IMR-90 (cell line): ENCODE data around the gene ZDHHC11B. TPM values are rescaled to one million over a fixed set of nuclear protein-coding genes. Genes with fewer than 3 reads are reported as not detected.
"Not testable (repeated sequence)": the region's sequence is repeated elsewhere in the genome, so short reads cannot be mapped to it uniquely, and the experiment has no call there.

Experiments used
- ATAC-seq: fragments of 200-7000 bp; cut with Tn5 transposase; 2 replicates; pipeline ENCODE4 v1.9.1; 2020; ENCODE audit warnings: low read depth, mild to moderate bottlenecking, moderate library complexity
- BruUV-seq: library from RNA; stranded (reverse); fragments of 400-500 nt; replicated peaks from 2 replicates; lab custom pipeline; 2021; lab: Mats Ljungman, UMichigan
- CTCF ChIA-PET: fragments of 300-600 bp; formaldehyde crosslinking; extraction: SDS; loops from one replicate; lab custom pipeline; 2021; ENCODE audit warnings: antibody characterized with exemption; lab: Yijun Ruan, JAX
- POLR2A ChIA-PET: fragments of 300-600 bp; sonication (Branson Sonifier 250); formaldehyde crosslinking; loops from one replicate; lab custom pipeline; 2022; ENCODE audit warnings: antibody characterized with exemption; ENCODE audit not compliant: unreplicated experiment; lab: Charles Lee
- DNase-seq: peaks from one replicate; pipeline ENCODE4 v3.0.0; 2013
- H2AFZ ChIP-seq: replicated peaks from 2 replicates; pipeline ENCODE3; 2013; ENCODE audit warnings: low read length, mild to moderate bottlenecking; ENCODE audit not compliant: poor library complexity
- H2AK5ac ChIP-seq: 2 replicates; pipeline ENCODE4 v1.6.1; 2013; ENCODE audit warnings: low read depth, low read length, inconsistent platforms
- H2AK9ac ChIP-seq: replicated peaks from 2 replicates; pipeline ENCODE3; 2013; ENCODE audit warnings: mild to moderate bottlenecking, low read depth, low read length, moderate library complexity; ENCODE audit not compliant: poor library complexity
- H2BK120ac ChIP-seq: 2 replicates; pipeline ENCODE4 v1.6.1; 2013; ENCODE audit warnings: low read depth, low read length, inconsistent platforms
- H2BK15ac ChIP-seq: 3 replicates; pipeline ENCODE4 v1.6.1; 2013; ENCODE audit warnings: low read depth, low read length, inconsistent platforms
- H2BK20ac ChIP-seq: 2 replicates; pipeline ENCODE4 v1.6.1; 2013; ENCODE audit warnings: low read depth, mild to moderate bottlenecking, inconsistent platforms, low read length, moderate library complexity
- H2BK5ac ChIP-seq: 2 replicates; pipeline ENCODE4 v1.6.1; 2013; ENCODE audit warnings: mild to moderate bottlenecking, low read depth, low read length, inconsistent platforms; ENCODE audit not compliant: poor library complexity, severe bottlenecking
- H3K14ac ChIP-seq: replicated peaks from 2 replicates; pipeline ENCODE4 v1.6.1; 2013; ENCODE audit warnings: low read depth, low read length, inconsistent platforms
- H3K18ac ChIP-seq: 2 replicates; pipeline ENCODE4 v1.6.1; 2013; ENCODE audit warnings: low read depth, low read length, control low read depth
- H3K23ac ChIP-seq: 2 replicates; pipeline ENCODE4 v1.6.1; 2013; ENCODE audit warnings: low read depth, low read length, inconsistent platforms
- H3K27ac ChIP-seq: 2 replicates; pipeline ENCODE4 v1.5.1; 2013; ENCODE audit warnings: mild to moderate bottlenecking, control low read depth, low read length; ENCODE audit not compliant: insufficient read depth
- H3K27me3 ChIP-seq: 2 replicates; pipeline ENCODE4 v1.6.1; 2013; ENCODE audit warnings: low read length; ENCODE audit not compliant: control insufficient read depth, insufficient read depth
- H3K36me3 ChIP-seq: 2 replicates; pipeline ENCODE4 v1.6.1; 2013; ENCODE audit warnings: low read length, mixed read lengths; ENCODE audit not compliant: control insufficient read depth, insufficient read depth
- H3K4ac ChIP-seq: 2 replicates; pipeline ENCODE4 v1.6.1; 2013; ENCODE audit warnings: low read depth, low read length, inconsistent platforms
- H3K4me1 ChIP-seq: 2 replicates; pipeline ENCODE4 v1.6.1; 2013; ENCODE audit warnings: low read length, mixed read lengths; ENCODE audit not compliant: control insufficient read depth, insufficient read depth
- H3K4me2 ChIP-seq: 2 replicates; pipeline ENCODE4 v1.6.1; 2013; ENCODE audit warnings: low read depth, mild to moderate bottlenecking, control low read depth, low read length, moderate library complexity
- H3K4me3 ChIP-seq: 2 replicates; pipeline ENCODE4 v1.5.1; 2013; ENCODE audit warnings: low read depth, mild to moderate bottlenecking, control low read depth, low read length, moderate library complexity; ENCODE audit not compliant: insufficient read depth
- H3K56ac ChIP-seq: 2 replicates; pipeline ENCODE4 v1.6.1; 2013; ENCODE audit warnings: low read length, inconsistent platforms; ENCODE audit not compliant: insufficient read depth; ENCODE audit errors: extremely low read depth
- H3K79me1 ChIP-seq, 2 experiments: 2 replicates each; pipeline ENCODE4 v1.6.1; 2013; ENCODE audit warnings: low read length in 2 of 2, inconsistent platforms in 1 of 2, low read depth in 1 of 2
- H3K9ac ChIP-seq: 2 replicates; pipeline ENCODE4 v1.6.1; 2013; ENCODE audit warnings: low read depth, low read length, control low read depth
- H3K9me1 ChIP-seq: 2 replicates; pipeline ENCODE4 v1.6.1; 2013; ENCODE audit warnings: low read length, inconsistent platforms; ENCODE audit not compliant: insufficient read depth
- H3K9me3 ChIP-seq: 2 replicates; pipeline ENCODE4 v1.6.1; 2013; ENCODE audit warnings: low read length; ENCODE audit not compliant: control insufficient read depth, insufficient read depth
- H4K20me1 ChIP-seq: 2 replicates; pipeline ENCODE4 v1.6.1; 2013; ENCODE audit warnings: low read length, inconsistent platforms; ENCODE audit not compliant: insufficient read depth
- H4K5ac ChIP-seq: 2 replicates; pipeline ENCODE4 v1.6.1; 2013; ENCODE audit warnings: mild to moderate bottlenecking, low read depth, low read length, control low read depth
- H4K8ac ChIP-seq, 2 experiments: 2 replicates each; pipeline ENCODE4 v1.6.1; 2013; ENCODE audit warnings: low read depth in 2 of 2, low read length in 2 of 2, control low read depth in 1 of 2, inconsistent platforms in 1 of 2
- H4K91ac ChIP-seq: 2 replicates; pipeline ENCODE4 v1.6.1; 2013; ENCODE audit warnings: low read depth, low read length, inconsistent platforms; ENCODE audit not compliant: insufficient read depth
- MAZ ChIP-seq: IDR thresholded peaks from 2 replicates; pipeline ENCODE4 v1.6.1; 2012; ENCODE audit warnings: low read depth, mild to moderate bottlenecking, low read length, improper control_type of control experiment, moderate library complexity, borderline replicate concordance
- WGBS, 2 experiments: methylation state at CpG; one replicate each; pipeline versions ENCODE4 v1.1.5 to v1.1.7; 2013; ENCODE audit warnings: missing lambda C conversion rate in 2 of 2; ENCODE audit not compliant: insufficient read length in 1 of 2; ENCODE audit errors: extremely low coverage in 2 of 2; 5-methylcytosine and 5-hydroxymethylcytosine counted together
- dilution Hi-C: fragments of 300-500 bp; cut with HindIII; formaldehyde crosslinking; loops from one replicate; pipeline ENCODE4 v1.14.3; 2018; ENCODE audit warnings: low sequenced_read_pairs; ENCODE audit not compliant: unreplicated experiment
- in situ Hi-C: fragments of 300-500 bp; cut with MboI; formaldehyde crosslinking; loops from 3 replicates; pipeline ENCODE4 v1.14.3; 2019; ENCODE audit warnings: low sequenced_read_pairs, inconsistent platforms, mixed read lengths
- intact Hi-C: fragments of 100-400 bp; cut with micrococcal nuclease; formaldehyde crosslinking; loops from 2 replicates; pipeline ENCODE4 v1.10.0; 2022
- polyA plus RNA-seq, 3 experiments: library from polyadenylated mRNA; depleted of rRNA; stranded (reverse); fragments of >200 nt; gene quantifications; 2 replicates each; pipeline ENCODE4 v1.2.3, GENCODE V29; 2012; ENCODE audit warnings: low replicate concordance in 1 of 3
- total RNA-seq: library from RNA; depleted of rRNA; stranded (reverse); fragments of >200 nt; gene quantifications from 2 replicates; pipeline ENCODE4 v1.2.3, GENCODE V29; 2012

ZDHHC11B gene
- total and polyA plus RNA-seq, 2 of the 4 experiments (the other 2 are of a cell fraction) = 0.12 TPM; not detected in 1

DNA sequence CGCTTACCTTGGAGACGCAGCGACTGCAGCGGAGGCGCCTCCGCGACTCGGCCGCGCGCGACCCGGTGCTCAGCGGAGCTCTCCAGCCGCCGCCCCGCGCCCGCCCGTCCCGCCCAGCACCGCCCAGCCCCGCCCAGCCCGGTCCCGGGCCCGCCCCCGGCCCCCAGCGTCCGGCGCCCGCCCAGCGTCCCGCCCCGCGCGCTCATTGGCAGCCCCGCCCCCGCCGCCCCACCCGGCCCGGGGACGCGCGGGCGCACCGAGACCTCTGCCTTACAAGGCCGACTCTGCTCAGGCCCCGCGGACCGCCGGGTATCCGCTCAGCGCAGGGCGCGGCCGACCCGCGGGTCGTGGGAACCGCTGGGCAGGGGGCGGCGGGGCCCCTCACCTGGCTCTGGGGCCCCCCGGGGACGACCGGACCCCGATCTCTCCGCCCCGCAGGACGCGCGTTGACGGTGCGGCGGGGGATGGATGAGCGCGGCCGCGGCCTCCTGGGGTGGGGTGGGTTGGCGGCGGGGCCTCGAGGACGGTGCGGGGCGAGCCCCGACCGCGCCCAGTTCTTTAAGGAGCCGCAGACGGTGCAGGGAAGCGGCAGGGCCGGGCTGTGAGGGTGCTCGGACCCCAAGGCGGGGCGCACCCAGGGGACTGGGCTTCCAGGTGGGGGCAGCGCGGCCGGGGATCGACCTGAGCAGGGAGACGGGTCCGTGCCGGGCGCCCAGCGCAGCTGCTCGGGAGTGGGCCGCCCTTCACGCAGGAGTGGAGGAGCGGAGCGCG, 91.1 kb downstream of the ZDHHC11B start, which contains the start of gene TPPP:
TPPP (minus strand) TSS at position 82 of the 771 bp plus-strand sequence. CDS start 15,292 bp downstream, outside the sequence.
- peak within 1 kb of the TSS; percentile 31 for H3K4me3 ChIP-seq

DNA sequence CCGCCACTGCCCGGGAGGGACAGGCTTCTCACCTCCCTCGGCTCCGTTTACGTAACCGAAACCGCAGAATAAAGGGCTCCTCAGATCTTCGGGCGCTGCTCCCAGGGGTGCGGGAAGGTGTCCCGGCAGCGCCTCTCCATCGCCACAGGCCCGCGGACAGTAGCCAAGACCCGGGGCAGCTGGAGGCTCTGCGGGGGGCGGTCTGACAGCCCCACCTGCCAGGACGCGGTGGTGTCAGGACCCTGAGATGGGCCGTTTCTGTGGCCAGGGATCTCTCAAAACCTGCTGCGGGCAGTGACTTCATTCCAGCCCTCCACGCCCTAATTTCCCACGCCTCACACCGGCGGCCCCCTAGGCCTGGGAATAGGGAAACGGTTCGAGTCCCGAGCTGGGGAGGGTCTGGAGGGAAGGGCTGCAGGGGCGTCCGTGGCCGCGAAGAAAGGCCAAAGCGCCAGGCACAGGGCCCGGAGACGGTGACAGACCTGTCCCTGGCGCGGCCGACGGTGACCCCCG, 91.9 kb downstream of the ZDHHC11B start:
- POLR2A ChIA-PET, H3K36me3 ChIP-seq, H4K91ac ChIP-seq, H3K4me1 ChIP-seq, H3K23ac ChIP-seq, H2AFZ ChIP-seq, H3K9ac ChIP-seq, H2AK9ac ChIP-seq, H2BK20ac ChIP-seq, H3K9me3 ChIP-seq, CTCF ChIA-PET, intact Hi-C loops, H2BK15ac ChIP-seq, in situ Hi-C loops, H2BK5ac ChIP-seq, H3K14ac ChIP-seq, H3K18ac ChIP-seq, H3K56ac ChIP-seq, H3K4ac ChIP-seq, H4K8ac ChIP-seq, H2AK5ac ChIP-seq, H4K20me1 ChIP-seq, H2BK120ac ChIP-seq, ATAC-seq, H3K27me3 ChIP-seq, dilution Hi-C loops, BruUV-seq, H3K79me1 ChIP-seq, H4K5ac ChIP-seq, H3K4me3 ChIP-seq, H3K27ac ChIP-seq, DNase-seq, H3K9me1 ChIP-seq: not testable (repeated sequence)
- peak overlapping the region; percentile 50; the same call in 1 of the 2 replicates for H3K4me2 ChIP-seq
- WGBS, 2 experiments = 3% methylated on average over 8 of the region's 41 CpGs; no CpG with 5 or more reads in 1 of the 2 experiments

More for the DNA sequence above, 91.1 kb downstream of the ZDHHC11B start, which contains the start of gene TPPP:
- H3K36me3 ChIP-seq, intact Hi-C loops, H2BK15ac ChIP-seq, H3K14ac ChIP-seq, H2BK20ac ChIP-seq, H4K5ac ChIP-seq, H3K4ac ChIP-seq, H3K79me1 ChIP-seq, H2AK9ac ChIP-seq, H2BK120ac ChIP-seq, in situ Hi-C loops, BruUV-seq, H4K20me1 ChIP-seq, H3K56ac ChIP-seq, H4K8ac ChIP-seq, H3K18ac ChIP-seq, H2BK5ac ChIP-seq, POLR2A ChIA-PET, H3K23ac ChIP-seq, H3K27me3 ChIP-seq, H4K91ac ChIP-seq, H3K27ac ChIP-seq, H2AK5ac ChIP-seq, CTCF ChIA-PET, dilution Hi-C loops, H3K9me3 ChIP-seq, H3K4me1 ChIP-seq, H3K9me1 ChIP-seq: not testable (repeated sequence)
- 0% methylated on average over 15 of the region's 109 CpGs; no CpG with 5 or more reads in 1 of the 2 experiments for WGBS, 2 experiments
- H2AFZ ChIP-seq = peak within 1 kb of the TSS; percentile 81
- peak; percentile 66; the same call in 1 of the 2 replicates for TF ChIP-seq MAZ
- H3K4me2 ChIP-seq = peak within 1 kb of the TSS; percentile 50
- H3K9ac ChIP-seq = peak within 1 kb of the TSS; percentile 51; the same call in 1 of the 2 replicates
- peak; percentile 96 for ATAC-seq
- peak; percentile 22 for DNase-seq
